Vagina (tissue), 2 donors: Measurements from ENCODE around the gene WDSUB1. TPM values are rescaled to one million over a fixed set of nuclear protein-coding genes. Genes with fewer than 3 reads are reported as not detected.
A peak's percentile ranks its signal among the peaks of the same experiment; 100 is the strongest.

Experiments
- DNase-seq, 2 donors: peaks; one replicate each; pipeline ENCODE4 v3.0.0-alpha.2; 2017; ENCODE audit errors: extremely low spot score in 2 of 2
- H3K27ac ChIP-seq: fragments of 200-600 bp; sonication (generic); one replicate; pipeline ENCODE4 v1.5.1; 2019
- H3K27me3 ChIP-seq: fragments of 200-600 bp; sonication (generic); one replicate; pipeline ENCODE4 v1.5.1; 2019
- H3K36me3 ChIP-seq, 2 donors: fragments of 200-600 bp; sonication (generic); one replicate each; pipeline ENCODE4 v1.5.1; 2017 to 2019
- H3K4me1 ChIP-seq: fragments of 200-600 bp; sonication (generic); one replicate; pipeline ENCODE4 v1.5.1; 2019
- H3K4me3 ChIP-seq, 2 donors: fragments of 200-600 bp; sonication (generic); 1 replicate in 1 of 2; 2 replicates in 1 of 2; pipeline ENCODE4 v1.5.1; 2016 to 2019
- H3K9me3 ChIP-seq: fragments of 200-600 bp; sonication (generic); one replicate; pipeline ENCODE4 v1.5.1; 2019
- POLR2A ChIP-seq, 2 donors: fragments of 450-650 bp; IDR thresholded peaks; one replicate each; pipeline ENCODE4 v1.6.1; 2017; ENCODE audit warnings: antibody characterized with exemption in 2 of 2, mild to moderate bottlenecking in 2 of 2, moderate library complexity in 2 of 2
- POLR2AphosphoS5 ChIP-seq, 2 donors: sonication (generic); formaldehyde crosslinking; IDR thresholded peaks; one replicate each; pipeline ENCODE4 v1.9.0; 2017; ENCODE audit warnings: antibody characterized with exemption in 2 of 2, mild to moderate bottlenecking in 2 of 2, low read depth in 1 of 2; ENCODE audit not compliant: insufficient read depth in 1 of 2
- intact Hi-C: fragments of 100-400 bp; cut with DNase I; formaldehyde crosslinking; loops from one replicate; pipeline ENCODE4 v1.15.1; 2023
- total RNA-seq: library from RNA; depleted of rRNA; stranded (reverse); fragments of >200 nt; gene quantifications from one replicate; pipeline ENCODE4 v1.2.3, GENCODE V29; 2016
- TF ChIP-seq, protein P1 (sequence below), 3 experiments: fragments of 450-650 bp in 2 of 3; fragments of 200-600 bp in 1 of 3; sonication (generic) in 1 of 3; IDR thresholded peaks; one replicate each; pipeline ENCODE4 v1.5.1; 2017 to 2019; ENCODE audit warnings: antibody characterized with exemption in 3 of 3, mild to moderate bottlenecking in 2 of 3, moderate library complexity in 2 of 3

WDSUB1 gene
- total RNA-seq, 1 donor from 2014 or later = 2.2 TPM

DNA sequence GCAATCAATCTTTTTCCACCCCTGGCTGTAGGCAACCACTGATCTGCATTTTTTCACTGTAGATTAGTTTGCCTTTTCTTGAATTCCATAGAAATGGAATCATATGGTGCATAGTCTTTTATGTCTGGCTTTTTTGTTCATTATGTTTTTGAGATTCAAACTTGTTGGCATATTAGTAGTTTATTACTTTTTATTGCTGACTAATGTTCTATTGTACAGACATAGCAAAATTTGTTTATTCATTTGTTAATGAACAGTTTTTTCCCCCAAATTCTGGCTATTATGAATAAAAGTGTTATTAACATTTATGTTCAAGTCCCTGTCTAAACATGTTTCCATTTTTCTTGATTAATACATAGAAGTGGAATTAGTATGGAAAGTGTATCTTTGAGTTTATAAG, 21.4 kb upstream of the WDSUB1 start:
- DNase-seq = no peak
- intact Hi-C loops = loop anchor here (10.0 kb wide), 1 partner anchor 93 kb away; no protein-coding TSS in a partner anchor
- H3K9me3 ChIP-seq = no peaks in the 10 kb centered on the region
- no peaks in the 10 kb centered on the region for H3K4me1 ChIP-seq
- no peaks in the 10 kb centered on the region for H3K27me3 ChIP-seq
- TF ChIP-seq, protein P1, sequence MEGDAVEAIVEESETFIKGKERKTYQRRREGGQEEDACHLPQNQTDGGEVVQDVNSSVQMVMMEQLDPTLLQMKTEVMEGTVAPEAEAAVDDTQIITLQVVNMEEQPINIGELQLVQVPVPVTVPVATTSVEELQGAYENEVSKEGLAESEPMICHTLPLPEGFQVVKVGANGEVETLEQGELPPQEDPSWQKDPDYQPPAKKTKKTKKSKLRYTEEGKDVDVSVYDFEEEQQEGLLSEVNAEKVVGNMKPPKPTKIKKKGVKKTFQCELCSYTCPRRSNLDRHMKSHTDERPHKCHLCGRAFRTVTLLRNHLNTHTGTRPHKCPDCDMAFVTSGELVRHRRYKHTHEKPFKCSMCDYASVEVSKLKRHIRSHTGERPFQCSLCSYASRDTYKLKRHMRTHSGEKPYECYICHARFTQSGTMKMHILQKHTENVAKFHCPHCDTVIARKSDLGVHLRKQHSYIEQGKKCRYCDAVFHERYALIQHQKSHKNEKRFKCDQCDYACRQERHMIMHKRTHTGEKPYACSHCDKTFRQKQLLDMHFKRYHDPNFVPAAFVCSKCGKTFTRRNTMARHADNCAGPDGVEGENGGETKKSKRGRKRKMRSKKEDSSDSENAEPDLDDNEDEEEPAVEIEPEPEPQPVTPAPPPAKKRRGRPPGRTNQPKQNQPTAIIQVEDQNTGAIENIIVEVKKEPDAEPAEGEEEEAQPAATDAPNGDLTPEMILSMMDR (IDR thresholded peaks at IDR 0.05) = no peak
- TF ChIP-seq POLR2AphosphoS5 (IDR thresholded peaks at IDR 0.05; ENCODE audit: insufficient read depth in 1 of 2, low read depth in 1 of 2) (no peak), POLR2A (IDR thresholded peaks at IDR 0.05) (no peak)
- H3K4me3 ChIP-seq = no peak overlapping the region
- H3K36me3 ChIP-seq = no peaks in the 10 kb centered on the region
- H3K27ac ChIP-seq = no peak overlapping the region

DNA sequence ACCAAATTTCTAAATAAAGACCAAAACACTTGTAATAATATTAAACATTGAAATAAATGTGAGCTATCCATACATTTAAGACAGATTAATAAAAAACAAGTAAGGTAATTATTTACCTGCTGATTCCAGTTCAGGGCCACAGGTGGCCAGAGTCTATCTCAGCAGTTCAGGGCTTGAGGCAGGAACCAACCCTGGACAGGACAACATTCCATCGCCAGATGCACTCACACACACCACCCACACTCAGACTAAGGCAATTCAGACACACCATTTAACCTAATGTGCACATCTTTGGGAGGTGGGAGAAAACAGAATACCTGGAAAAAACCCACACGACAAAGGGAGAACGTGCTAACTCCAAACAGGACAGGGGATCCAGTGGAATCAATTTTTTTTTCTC, 14.1 kb upstream of the WDSUB1 start:
- no peak for TF ChIP-seq POLR2AphosphoS5 (IDR thresholded peaks at IDR 0.05; ENCODE audit: insufficient read depth in 1 of 2, low read depth in 1 of 2)
- no peak for TF ChIP-seq POLR2A (IDR thresholded peaks at IDR 0.05)
- H3K9me3 ChIP-seq = no peaks in the 10 kb centered on the region
- intact Hi-C loops = loop anchor here (10.0 kb wide), 1 partner anchor 86 kb away; no protein-coding TSS in a partner anchor
- no peak for DNase-seq
- no peak overlapping the region for H3K4me3 ChIP-seq
- no peaks in the 10 kb centered on the region for H3K36me3 ChIP-seq
- H3K4me1 ChIP-seq = no peaks in the 10 kb centered on the region
- H3K27ac ChIP-seq = no peak overlapping the region
- no peaks in the 10 kb centered on the region for H3K27me3 ChIP-seq

DNA sequence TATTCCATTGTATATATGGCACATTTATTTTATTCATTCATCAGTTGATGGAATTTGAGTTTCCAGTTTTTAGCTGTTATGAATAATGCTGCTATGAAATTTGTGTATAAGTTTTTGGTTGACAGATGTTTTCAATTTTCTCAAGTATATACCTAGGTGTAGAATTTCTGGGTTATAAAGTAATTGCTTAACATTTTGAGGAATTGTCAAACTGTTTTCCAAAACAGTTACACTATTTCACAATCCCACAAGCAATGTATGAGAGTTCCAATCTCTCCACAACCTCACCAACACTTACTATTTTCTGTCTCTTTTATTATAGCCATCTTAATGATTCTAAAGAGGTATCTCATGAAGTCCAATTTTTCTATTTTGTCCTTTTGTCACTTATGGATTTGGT, 12.5 kb upstream of the WDSUB1 start:
- TF ChIP-seq POLR2AphosphoS5 (IDR thresholded peaks at IDR 0.05; ENCODE audit: insufficient read depth in 1 of 2, low read depth in 1 of 2) (no peak), POLR2A (IDR thresholded peaks at IDR 0.05) (no peak)
- TF ChIP-seq, protein P1 (IDR thresholded peaks at IDR 0.05) = no peak
- no peaks in the 10 kb centered on the region for H3K4me1 ChIP-seq
- H3K4me3 ChIP-seq = no peak overlapping the region
- H3K9me3 ChIP-seq = no peaks in the 10 kb centered on the region
- no peak overlapping the region for H3K27ac ChIP-seq
- no peaks in the 10 kb centered on the region for H3K27me3 ChIP-seq
- no peak for DNase-seq
- intact Hi-C loops = no loop called here
- no peaks in the 10 kb centered on the region for H3K36me3 ChIP-seq

DNA sequence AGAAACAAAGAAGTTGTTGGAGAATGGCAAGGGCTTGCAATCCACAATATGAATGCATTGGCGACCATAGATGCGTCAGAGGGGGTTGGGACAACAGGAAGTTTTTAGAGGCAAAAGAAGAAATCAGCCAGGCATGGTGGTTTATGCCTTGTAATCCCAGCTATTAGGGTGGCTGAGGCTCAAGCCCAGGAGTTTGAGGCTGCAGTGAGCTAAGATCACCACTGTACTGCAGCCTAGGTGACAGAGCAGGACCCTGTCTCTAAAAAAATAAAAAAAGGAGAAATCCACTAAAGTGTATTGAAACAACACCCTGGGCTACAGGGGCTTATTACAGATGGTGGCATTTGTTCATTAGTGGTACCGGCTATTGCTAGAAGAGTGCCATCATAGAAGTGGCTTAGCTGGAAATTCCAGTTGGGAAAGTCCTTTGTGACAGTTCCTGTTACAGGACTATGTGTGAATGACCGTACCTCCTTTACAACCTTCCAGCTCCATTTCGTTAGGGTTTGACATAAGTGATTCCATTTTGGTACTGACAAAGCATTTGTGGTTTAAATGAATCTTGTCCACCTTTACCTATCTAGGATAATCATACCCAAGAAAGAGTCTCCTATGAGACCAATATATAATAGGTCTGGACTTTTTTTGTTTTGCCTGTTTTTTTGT, 10.7 kb upstream of the WDSUB1 start:
- Histone ChIP-seq H3K9me3 (no peaks in the 10 kb centered on the region), H3K4me1 (no peaks in the 10 kb centered on the region), H3K4me3 (no peak overlapping the region), H3K27me3 (no peaks in the 10 kb centered on the region), H3K27ac (no peak overlapping the region), H3K36me3 (no peaks in the 10 kb centered on the region)
- DNase-seq = no peak
- TF ChIP-seq POLR2A (IDR thresholded peaks at IDR 0.05) (no peak), POLR2AphosphoS5 (IDR thresholded peaks at IDR 0.05; ENCODE audit: insufficient read depth in 1 of 2, low read depth in 1 of 2) (peak in 1 of 2 donors; percentile 9)
- TF ChIP-seq, protein P1 (IDR thresholded peaks at IDR 0.05) = no peak
- intact Hi-C loops = no loop called here

DNA sequence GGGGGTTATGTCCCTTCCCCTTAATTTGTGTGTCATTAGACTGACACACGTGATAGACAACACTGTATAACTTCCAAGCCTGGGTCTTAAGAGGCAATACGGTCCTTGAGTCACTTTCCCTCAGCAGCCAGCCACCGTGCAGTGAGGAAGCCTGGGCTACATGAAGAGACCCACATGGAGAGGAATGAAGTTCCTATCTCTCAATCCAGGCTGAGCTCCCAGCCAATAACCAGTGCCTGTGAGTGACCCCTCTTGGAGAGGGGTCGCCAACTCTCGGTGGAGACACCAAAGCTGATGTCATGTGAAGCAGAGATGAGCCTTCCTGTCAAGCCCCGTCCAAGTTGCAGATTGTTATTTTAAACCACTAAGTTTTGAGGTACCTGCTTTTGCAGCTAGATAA, 5.7 kb upstream of the WDSUB1 start:
- DNase-seq = no peak
- Histone ChIP-seq H3K9me3 (no peaks in the 10 kb centered on the region), H3K36me3 (no peaks in the 10 kb centered on the region), H3K27ac (no peak overlapping the region), H3K4me1 (peaks cover 7% of the 10 kb centered on the region), H3K27me3 (no peaks in the 10 kb centered on the region), H3K4me3 (no peak overlapping the region)
- TF ChIP-seq POLR2AphosphoS5 (IDR thresholded peaks at IDR 0.05; ENCODE audit: insufficient read depth in 1 of 2, low read depth in 1 of 2) = no peak
- TF ChIP-seq, protein P1 (IDR thresholded peaks at IDR 0.05) = no peak
- TF ChIP-seq POLR2A (IDR thresholded peaks at IDR 0.05) = no peak
- intact Hi-C loops = no loop called here
